GM21447 (cell line): ENCODE results near the gene COLGALT1.
"Not testable (repeated sequence)": the region's sequence is repeated elsewhere in the genome, so short reads cannot be mapped to it uniquely, and the experiment has no call there.

Source experiments
- ATAC-seq: cut with Tn5 transposase; IDR thresholded peaks from one replicate; pipeline ENCODE4 v1.9.1; 2021; ENCODE audit not compliant: unreplicated experiment

COLGALT1 gene

DNA sequence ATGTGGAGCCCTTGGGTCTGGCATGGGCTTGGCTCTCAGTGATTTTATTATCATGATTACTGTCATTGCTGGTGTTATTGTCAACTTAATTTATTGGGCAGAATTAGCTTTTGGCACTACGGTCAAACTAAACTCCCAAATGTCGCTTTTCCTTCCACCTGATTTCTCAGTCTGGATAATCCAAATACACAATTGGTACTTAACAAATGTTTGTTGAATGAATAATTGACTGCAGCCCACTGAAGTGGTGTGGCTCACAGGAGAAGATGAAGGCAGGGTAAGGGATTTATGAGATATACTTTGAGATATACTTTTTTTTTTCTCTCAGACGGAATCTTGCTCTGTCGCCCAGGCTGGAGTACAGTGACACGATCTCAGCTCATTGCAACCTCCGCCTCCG lies 1.5 kb downstream of the COLGALT1 start:
- ATAC-seq: no peak

DNA sequence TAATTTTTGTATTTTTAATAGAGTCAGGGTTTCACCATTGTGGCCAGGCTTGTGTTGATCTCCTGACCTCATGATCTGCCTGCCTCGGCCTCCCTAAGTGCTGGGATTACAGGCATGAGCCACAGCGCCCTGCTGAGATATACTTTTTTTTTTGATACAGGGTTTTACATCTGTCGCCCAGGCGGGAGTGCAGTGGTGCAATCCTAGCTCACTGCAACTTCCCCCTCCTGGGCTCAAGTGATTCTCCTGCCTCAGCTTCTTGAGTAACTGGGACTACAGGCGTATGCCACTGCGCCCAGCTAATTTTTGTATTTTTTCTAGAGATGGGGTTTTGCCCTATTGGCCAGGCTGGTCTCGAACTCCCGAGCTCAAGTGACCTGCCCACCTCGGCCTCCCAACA lies 2.0 kb downstream of the COLGALT1 start:
- ATAC-seq: no peak

DNA sequence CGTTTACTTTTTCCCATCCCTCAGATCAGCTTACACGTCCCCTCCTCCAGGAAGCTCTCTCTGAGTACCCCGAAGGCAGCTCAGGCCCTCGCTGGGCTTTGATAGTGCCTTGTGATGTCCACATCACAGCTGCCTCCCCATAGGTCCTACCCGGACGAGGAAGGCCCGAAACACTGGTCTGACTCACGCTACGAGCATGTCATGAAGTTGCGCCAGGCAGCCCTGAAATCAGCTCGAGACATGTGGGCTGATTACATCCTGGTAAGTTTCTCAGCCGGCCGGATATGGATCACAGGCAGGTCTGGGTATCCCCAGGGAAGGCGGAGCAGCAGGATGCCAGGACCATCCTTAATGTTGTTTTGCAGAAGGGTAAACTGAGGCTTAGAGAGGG lies 4.8 kb downstream of the COLGALT1 start:
- ATAC-seq: no peak

DNA sequence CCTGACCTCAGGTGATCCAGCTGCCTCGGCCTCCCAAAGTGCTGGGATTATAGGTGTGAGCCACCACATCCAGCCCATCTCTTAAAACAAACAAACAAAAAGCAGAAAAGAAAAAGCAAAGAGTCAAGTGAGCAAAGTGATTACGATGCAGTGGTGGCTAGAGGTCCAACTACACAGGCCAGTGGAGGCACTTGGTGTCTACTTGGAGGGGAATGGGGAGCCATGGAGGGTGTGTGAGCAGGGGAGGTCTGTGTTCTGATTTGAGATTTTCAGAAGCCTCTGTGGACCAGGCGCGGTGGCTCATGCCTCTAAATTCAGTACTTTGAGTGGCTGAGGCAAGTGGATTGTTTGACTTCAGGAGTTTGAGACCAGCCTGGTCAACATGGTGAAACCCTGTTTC lies 6.6 kb downstream of the COLGALT1 start:
- ATAC-seq: no peak

DNA sequence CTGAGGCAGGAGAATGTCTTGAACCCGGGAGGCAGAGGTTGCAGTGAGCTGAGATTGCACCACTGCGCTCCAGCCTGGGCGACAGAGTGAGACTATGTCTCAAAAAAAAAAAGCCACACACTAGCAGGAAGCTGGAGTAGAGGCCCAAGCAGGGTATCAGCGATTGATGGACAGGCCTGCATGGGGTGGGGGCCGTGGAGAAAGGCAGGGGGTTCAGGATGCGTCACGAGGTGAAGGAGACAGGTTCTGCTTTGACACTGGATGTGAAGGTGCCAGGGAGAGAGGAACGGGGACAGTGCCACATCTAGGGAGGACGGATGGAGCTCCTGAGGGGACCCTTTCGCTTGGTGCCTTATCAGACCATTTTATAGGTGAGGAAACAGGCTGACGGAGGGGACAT lies 7.1 kb downstream of the COLGALT1 start:
- no peak for ATAC-seq

DNA sequence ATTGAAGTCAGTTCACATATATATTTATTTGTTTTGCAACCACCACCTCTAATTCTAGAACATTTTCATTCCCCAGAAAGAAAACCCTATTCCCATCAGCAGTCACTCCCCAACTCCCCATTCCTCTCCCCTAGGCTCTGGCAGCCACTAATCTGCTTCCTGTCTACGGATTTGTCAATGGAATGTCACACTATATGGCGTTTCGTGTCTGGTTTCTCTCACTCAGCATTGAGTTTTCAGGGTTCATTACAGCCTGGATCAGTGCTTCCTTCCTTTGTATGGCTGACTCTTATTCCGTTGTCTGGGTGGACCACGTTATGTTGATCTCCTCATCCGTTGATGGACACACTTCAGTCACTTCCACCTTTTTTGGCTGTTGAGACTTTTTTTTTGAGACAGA lies 9.3 kb downstream of the COLGALT1 start:
- no peak for ATAC-seq

DNA sequence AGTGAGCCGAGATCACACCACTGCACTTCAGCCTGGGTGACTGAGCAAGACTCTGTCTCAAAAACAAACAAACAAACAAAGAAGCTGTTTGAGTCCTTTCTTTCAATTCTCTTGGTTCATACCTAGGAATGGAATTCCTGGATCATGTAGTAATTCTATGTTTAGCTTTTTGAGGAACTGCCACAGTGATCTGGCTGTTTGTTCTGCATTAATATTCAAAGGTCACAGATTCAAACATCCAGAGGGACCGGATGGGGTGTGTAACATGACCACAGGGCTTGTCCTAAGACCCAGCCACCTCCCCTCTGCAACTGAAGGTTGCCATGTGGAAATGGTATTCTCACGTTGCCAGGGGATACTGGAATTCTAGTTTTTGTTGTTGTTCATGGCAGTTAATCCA lies 10.2 kb downstream of the COLGALT1 start:
- no peak for ATAC-seq

DNA sequence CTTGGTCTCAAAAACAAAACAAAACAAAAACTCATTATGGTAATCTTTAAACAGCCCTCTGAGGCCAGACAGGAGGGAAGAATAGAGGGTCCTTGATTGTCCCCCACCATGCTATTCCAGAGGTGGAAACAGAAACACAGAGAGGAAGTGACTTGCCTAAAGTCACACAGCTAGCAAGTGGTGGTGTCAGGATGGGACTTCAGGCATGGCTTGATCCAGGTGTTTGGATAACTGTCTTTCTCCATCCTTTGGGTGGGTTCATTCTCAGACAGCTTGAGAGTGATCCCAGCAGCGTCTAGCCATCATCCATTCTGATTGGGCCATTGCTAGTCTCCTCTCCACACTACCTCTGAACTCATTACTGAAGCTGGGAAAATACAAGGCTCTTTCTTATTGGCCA lies 12.5 kb downstream of the COLGALT1 start:
- ATAC-seq: no peak

DNA sequence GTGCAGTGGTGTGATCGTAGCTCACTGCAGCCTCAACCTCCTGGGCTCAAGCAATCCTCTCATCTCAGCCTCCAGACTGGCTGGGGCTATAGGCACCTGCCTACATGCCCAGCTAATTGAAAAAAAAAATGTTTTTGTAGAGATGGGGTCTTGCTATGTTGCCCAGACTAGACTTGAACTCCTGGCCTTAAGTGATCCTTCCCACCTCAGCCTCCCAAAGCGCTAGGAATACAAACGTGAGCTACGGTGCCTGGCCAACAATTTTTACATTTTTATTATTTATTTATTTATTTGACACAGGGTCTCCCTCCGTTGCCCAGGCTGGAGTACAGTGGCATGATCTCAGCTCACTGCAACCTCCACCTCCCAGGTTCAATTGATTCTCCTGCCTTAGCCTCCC lies 14.8 kb downstream of the COLGALT1 start:
- not testable (repeated sequence) for ATAC-seq

DNA sequence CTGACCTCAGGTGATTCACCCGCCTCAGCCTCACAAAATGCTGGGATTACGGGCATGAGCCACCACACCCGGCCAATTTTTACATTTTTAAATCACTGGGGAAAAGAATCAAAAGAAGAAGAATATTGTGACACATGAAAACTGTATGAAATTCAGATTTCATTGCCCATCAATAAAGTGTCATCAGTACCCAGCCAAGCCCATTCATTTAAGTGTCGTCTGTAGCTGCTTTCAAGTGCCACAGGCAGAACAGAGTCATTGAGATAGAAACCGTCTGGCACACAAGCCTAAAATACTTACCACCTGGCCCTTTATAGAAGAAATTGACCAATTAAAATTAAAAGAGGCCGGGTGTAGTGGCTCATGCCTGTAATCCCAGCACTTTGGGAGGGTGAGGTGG lies 15.3 kb downstream of the COLGALT1 start:
- ATAC-seq: no peak

DNA sequence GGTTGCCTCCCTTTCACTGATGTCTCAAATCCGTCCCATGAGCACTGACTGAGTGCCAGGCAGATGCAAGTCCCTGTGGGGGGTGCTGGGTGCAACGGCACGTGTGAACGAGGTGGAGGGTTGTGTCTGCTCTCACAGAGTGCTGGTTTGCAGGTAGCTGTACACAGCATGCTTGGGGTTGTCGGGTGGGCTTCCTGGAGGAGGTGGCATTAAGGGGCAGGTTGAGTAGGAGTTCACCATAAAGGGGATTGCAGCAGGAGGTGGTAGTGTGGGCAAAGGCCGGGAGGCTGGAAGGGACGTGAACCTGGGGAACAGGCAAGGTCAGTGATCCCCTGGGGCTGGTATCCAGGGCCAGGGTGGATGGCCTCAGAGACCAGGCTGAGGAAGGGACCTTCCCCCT lies 17.2 kb downstream of the COLGALT1 start:
- no peak for ATAC-seq

DNA sequence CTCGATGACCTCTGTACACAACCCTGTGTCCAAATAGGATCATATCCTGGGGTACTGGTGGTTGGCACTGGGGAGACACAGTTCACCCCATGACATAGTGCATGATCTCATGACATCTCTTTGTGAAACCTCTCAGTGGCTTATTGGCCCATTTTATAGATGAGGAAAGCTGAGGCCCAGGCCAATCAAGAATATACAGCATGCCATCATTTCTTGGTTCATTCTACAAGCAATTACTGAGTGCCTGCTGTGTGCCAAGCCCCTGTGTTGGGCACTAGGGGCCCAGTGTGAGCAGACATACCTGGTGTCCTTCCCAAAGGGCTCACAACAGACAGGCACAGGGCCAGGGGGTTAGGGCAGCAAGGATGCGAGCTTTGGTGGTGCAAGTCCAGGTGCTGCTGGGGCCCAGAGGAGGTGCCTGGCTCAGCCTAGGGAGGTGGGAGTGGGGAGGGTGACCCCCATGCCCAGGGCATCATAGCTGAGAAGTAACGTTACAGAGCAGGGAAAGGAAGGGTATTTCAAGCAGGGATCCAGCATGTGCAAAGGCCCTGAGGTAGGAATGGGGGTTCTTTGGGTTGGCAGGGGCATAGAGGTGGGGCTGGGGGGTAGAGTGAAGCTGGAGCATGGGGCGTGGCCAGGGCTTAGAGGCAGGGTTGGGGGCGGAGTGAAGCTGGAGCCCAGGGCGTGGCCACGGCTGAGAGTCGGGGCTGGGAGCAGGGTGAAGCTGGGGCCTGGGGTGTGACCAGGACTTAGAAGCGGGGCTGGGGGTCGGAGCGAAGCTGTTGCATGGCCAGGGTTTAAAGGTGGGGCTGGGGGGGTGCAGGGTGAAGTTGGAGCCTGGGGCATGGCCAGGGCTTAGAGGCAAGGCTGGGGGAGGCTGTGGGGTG lies 20.7 kb downstream of the COLGALT1 start:
- ATAC-seq: no peak

DNA sequence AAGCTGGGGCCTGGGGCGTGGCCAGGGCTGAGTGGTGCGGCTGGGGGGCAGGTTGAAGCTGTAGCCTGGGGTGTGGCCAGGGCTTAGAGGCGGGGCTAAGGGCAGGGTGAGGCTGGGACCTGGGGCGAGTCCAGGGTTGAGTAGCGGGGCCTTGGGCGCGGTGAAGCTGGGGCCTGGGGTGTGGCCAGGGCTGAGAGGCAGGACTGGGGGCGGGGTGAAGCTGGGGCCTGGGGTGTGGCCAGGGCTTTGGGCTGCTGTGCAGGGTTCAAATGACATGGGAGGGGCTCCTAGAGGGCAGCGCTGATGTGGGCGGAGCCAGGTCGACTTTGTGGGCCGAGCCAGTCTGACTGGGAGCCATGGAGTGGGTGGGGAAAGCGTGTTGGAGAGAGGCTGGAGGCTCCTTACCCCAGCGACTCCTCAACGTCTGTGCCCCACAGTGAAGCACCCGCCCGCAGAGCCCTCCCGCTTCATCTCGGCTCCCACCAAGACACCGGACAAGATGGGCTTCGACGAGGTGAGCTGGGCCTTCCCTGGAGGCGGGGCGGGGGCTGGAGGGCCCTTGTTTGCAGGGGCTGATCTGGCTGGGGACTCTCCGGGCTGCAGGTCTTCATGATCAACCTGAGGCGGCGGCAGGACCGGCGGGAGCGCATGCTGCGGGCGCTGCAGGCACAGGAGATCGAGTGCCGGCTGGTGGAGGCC lies 21.5 kb downstream of the COLGALT1 start:
- ATAC-seq: no peak

DNA sequence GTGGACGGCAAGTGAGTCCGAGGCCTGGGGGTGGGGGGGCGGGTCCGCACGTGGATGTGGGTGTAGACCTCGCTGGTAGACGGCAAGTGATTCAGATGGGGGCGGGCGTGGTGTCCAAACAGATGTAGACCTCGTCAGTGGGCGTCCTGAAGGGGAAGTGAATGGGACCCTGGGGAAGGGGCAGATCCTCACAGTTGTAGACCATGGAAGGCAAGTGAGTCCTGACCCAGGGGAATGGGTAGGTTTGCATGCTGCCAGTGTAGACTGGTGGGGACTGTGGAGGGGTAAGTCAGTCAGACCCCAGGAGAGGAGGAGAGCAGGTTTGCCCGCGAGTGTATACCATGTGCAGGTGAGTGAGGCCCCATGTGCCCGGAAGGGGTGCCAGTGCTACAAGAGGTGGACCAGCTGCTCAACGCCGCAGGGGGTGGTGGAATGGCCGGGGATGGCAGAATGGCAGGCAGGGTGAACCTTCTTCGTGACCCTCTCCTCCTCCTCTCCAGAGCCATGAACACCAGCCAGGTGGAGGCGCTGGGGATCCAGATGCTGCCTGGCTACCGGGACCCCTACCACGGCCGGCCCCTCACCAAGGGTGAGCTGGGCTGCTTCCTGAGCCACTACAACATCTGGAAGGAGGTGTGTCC lies 22.1 kb downstream of the COLGALT1 start:
- no peak for ATAC-seq

DNA sequence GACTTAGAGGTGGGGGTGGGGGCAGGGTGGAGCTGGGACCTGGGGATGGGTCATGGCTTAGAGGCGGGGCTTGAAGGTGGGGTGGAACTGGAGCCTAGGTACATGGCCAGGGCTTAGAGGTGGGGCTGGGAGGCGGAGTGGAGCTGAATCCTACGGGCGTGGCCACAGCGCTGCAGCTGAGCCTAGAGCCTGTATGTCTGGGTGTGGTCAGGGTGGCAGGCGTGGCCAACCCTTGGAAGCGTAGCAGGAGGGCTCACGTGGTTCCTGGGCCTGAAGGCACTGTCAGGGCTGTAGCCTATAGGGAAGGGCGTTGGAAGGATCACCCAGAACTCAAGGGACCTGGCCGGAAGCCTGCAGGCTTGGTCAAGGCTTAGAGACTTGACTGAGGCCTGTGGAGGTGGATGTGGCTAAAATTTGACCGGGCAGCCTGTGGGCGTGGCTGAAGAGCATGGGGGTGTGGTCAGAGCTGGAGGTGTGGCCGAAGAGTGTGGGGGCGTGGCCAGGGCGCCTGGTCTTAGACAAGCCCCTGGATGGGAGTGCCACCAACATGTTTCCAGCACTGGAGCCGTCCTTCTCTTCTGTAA lies 24.3 kb downstream of the COLGALT1 start:
- no peak for ATAC-seq

DNA sequence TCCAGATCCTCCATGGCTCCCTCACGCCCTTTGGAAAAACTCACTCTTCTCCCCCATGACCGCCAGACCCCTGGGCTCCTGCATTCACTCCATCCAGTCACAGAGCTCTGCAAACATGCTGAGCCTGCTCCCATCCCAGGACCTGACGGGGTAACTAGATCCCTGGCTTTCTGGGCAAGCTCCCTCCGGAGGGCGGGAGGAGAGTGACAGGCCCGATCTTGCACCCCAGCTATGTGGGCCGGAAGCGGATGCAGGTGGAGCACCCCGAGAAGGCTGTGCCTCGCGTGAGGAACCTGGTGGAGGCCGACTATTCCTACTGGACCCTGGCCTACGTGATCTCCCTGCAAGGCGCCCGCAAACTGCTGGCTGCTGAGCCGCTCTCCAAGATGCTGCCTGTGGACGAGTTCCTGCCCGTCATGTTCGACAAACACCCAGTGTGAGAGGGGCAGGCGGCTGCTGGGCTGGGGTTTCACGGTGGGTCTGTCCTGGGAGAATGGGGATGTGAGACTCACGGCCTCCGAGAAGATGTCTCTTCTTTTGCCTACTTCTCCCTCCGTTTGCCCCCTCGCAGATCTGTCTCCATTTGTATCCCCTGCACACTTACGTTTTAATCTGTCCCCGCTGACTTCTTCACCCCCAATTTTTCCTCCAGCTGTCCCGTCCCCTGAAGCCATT lies 25.2 kb downstream of the COLGALT1 start:
- no peak for ATAC-seq

DNA sequence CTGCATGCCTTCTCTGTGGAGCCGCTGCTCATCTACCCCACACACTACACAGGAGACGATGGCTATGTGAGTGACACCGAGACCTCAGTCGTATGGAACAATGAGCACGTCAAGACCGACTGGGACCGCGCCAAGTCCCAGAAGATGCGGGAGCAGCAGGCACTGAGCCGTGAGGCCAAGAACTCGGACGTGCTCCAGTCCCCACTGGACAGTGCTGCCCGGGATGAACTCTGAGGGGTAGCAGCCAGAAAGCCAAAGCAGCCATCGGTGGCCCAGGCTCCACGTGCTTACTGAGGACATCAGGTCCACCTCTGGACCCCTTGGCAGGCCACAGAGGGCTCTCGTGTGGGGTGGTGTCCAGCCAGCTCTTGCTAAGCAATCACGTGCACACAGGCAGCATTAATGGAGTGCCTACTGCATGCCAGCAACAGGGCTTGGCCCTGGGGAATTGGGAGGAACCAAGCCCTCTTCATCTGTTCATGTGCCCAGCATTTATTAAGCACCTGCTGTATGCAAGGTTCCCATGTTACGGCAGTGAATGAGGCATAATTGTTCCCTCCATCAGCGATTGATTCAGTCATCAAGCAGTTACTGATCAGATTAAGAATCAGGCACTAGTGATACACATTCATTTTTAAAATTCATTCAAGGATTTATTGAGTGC lies 25.9 kb downstream of the COLGALT1 start:
- ATAC-seq: no peak

DNA sequence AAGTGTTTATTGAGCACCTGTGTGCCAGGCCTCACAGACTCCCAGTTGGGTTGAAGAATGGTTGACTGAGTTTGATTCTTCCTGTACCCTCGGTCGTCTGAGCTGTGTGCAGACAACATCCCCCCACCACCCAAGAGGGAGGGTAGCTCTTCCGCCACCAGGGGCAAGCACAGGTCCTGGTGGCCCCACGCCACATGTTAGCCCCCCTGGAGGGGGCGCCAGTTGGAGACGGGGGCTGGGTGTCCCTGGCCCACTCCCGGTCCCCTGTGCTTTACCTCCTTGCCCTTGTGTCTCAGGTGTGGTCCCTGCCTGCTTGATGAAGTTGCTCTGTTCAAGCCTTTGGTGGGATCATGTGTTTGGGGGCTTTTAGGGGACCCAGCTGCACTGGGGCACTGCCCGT lies 27.2 kb downstream of the COLGALT1 start:
- no peak for ATAC-seq

DNA sequence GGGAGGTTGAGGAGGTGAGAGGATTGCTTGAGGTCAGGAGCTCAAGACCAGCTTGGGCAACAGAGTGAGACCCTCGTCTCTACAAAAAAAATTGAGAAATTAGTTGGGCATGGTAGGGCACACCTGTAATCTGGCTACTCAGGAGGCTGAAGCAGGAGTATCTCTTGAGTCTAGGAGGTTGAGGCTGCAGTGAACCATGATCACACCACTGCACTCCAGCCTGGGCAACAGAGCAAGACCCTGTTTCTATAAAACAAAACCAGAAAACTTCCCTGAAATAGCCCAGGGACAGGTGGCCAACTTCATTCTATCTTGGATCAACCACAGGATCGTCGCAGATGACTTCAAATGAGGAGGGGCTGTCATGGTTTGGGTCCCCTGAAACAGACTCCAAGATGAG lies 28.7 kb downstream of the COLGALT1 start:
- ATAC-seq: no peak

DNA sequence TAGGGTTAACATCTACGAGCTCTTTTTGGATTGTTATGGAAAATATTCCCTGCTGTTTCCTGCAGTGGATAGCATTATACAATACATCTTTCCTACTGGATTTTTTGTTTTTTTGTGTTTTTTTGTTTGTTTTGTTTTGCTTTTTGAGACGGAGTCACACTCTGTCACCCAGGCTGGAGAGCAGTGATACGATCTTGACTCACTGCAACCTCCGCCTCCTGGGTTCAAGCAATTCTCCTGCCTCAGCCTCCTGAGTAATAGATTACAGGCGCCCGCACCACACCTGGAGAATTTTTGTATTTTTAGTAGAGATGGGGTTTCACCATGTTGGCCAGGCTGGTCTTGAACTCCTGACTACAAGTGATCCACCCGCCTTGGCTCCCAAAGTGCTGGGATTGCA lies 29.9 kb downstream of the COLGALT1 start:
- ATAC-seq: not testable (repeated sequence)

DNA sequence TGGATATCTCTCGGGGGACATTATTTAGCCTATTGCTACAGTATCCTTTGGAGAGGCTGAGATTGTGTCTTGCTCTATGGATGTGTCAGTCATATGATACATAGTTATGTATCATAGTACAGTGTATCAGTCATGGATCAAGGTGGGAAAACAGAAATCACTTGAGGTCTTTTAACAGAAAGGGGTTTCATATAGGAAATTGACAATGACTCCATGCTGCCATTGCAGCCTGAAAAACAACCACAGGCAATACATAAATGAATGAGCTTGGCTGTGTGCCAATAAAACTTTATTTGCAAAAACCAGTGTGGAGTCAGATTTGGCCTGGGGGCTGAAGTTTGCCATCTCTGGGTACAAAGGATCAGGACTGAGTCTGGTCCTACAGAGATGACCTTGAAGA lies 35.4 kb downstream of the COLGALT1 start:
- no peak for ATAC-seq
